ENCODE data around the gene ATP6AP1. TPM values are rescaled to one million over a fixed set of nuclear protein-coding genes. Genes with fewer than 3 reads are reported as not detected.

The ATP6AP1 gene
- total and polyA plus RNA-seq, 11 donors: 33.8 to 127 (median 84.2) TPM

DNA sequence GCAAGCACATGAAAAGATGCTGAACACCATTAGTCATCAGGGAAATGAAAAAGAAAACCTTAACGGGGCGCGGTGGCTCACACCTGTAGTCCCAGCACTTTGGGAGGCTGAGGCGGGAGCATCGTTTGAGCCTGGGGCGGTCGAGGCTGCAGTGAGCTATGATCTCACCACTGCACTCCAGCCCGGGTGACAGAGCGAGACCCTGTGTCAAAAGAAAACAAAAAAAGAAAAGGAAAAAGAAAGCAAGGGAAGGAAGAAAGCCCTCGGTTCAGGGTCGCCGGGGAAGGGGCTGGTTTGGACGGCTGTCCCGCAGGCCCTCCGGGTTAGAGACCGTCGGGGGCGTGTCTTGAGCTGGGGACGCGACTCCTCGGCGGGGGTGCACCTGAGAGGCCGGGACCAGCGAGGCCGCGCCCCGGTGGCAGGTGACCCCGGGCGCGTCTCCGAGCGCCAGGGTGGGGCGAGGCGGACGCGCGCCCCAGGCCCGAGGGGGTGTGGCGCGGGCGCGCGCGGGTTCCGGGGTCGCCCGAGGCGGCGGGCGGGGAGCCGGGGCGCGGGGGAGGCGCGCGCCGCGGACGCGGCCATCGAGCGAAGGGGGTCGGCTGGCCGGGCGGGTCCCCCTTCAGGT lies 29.1 kb downstream of the ATP6AP1 start:
- DNase-seq (peak in 3 of 5 donors; percentile 23 to 65 (median 38)), ATAC-seq (peak in 3 of 4 donors; percentile 18 to 54 (median 46))
- Histone ChIP-seq H3K4me3 (peak overlapping the region in 11 of 12 donors; percentile 40 to 85 (median 62)), H3K27me3 (no peaks in the 10 kb centered on the region), H3K27ac (peak overlapping the region in 9 of 12 donors; percentile 32 to 89 (median 68)), H3K4me1 (peaks cover 0 to 13% (median 0%) of the 10 kb centered on the region in 12 donors), H3K36me3 (peaks cover 0 to 5% (median 0%) of the 10 kb centered on the region in 9 donors), H3K9me3 (no peaks in the 10 kb centered on the region)
- WGBS, 4 donors: 3 to 40% (median 18%) methylated on average over 27 to 65 of the region's 65 CpGs
- TF ChIP-seq POLR2A (IDR thresholded peaks at IDR 0.05): no peak
- TF ChIP-seq, protein P1, sequence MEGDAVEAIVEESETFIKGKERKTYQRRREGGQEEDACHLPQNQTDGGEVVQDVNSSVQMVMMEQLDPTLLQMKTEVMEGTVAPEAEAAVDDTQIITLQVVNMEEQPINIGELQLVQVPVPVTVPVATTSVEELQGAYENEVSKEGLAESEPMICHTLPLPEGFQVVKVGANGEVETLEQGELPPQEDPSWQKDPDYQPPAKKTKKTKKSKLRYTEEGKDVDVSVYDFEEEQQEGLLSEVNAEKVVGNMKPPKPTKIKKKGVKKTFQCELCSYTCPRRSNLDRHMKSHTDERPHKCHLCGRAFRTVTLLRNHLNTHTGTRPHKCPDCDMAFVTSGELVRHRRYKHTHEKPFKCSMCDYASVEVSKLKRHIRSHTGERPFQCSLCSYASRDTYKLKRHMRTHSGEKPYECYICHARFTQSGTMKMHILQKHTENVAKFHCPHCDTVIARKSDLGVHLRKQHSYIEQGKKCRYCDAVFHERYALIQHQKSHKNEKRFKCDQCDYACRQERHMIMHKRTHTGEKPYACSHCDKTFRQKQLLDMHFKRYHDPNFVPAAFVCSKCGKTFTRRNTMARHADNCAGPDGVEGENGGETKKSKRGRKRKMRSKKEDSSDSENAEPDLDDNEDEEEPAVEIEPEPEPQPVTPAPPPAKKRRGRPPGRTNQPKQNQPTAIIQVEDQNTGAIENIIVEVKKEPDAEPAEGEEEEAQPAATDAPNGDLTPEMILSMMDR (IDR thresholded peaks at IDR 0.05): no peak
- intact Hi-C loops (cut with DNase I): no loop called here

- ATAC-seq (peak; percentile 43 to 75 (median 63)), DNase-seq (peak in 4 of 5 donors; percentile 36 to 77 (median 58))
- intact Hi-C loops (cut with DNase I): no loop called here
These were observed 29.9 kb downstream of the ATP6AP1 start, which contains the start of gene PLXNA3 for GRCh38 chrX:154458116-154458953. TSS of gene PLXNA3 (plus strand) at chrX:154458281. CDS start at chrX:154460184, 1,903 bp downstream.

DNA sequence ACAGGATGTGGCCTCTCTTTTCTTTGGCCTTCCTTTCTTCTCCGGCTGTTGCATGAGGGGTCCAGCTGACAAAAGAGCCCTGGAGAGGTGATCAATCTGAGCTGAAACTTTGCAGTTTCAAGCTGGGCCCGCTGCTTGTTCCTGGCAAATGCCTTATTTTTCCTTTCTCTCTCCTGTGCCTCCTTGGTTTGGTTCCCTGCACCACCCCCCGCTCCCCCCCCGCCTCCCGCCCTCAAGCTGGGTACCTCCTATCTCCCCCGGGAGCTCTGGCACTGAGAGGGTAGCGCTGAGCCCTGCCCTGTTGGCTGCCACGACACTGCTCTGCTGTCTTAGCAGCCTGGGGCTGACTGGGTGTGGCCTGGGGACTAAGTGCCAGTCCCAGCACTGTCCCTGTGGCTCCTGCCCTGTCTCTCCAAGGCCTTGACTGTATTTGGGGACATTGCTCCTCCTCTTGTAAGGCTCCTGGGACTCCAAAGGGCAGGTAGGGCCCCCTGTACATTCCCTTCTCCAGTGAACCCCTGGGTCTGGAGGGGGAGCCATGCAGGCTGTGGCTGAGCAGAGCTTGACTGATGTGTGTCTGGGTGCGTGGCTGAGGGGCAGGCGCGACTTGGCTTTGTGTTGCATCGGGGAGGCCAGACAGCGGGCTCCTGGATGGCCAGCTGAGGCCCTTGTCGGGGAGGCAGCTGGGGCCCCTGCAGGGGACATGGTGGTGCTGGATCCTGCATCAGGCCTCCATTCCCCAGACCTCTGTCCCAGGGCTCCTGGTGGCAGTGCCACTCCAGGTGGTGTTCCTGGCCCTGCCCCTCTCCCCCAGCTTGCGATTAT lies 30.7 kb downstream of the ATP6AP1 start:
- intact Hi-C loops (cut with DNase I): no loop called here
- DNase-seq: peak in 4 of 5 donors; percentile 32 to 69 (median 56)
- H3K27ac ChIP-seq: peak overlapping the region in 8 of 12 donors; percentile 32 to 73 (median 68)
- peak overlapping the region; percentile 40 to 85 (median 62) for H3K4me3 ChIP-seq
- peak; percentile 60 to 84 (median 80) for ATAC-seq
- H3K9me3 ChIP-seq: no peaks in the 10 kb centered on the region
- TF ChIP-seq POLR2A (IDR thresholded peaks at IDR 0.05): no peak
- TF ChIP-seq, protein P1 (IDR thresholded peaks at IDR 0.05): no peak
- H3K27me3 ChIP-seq: no peaks in the 10 kb centered on the region
- 35 to 79% (median 50%) methylated on average over 14 to 15 of the region's 15 CpGs for WGBS, 4 donors
- H3K36me3 ChIP-seq: peaks cover 0 to 8% (median 0%) of the 10 kb centered on the region in 9 donors
- H3K4me1 ChIP-seq: peaks cover 0 to 13% (median 0%) of the 10 kb centered on the region in 12 donors

More at GRCh38 chrX:154458116-154458953, 29.9 kb downstream of the ATP6AP1 start, which contains the start of gene PLXNA3:
- peak within 1 kb of the TSS in 10 of 12 donors; percentile 32 to 89 (median 68) for H3K27ac ChIP-seq
- H3K4me3 ChIP-seq: peak within 1 kb of the TSS; percentile 40 to 85 (median 62)
- peaks cover 0 to 13% (median 0%) of the 10 kb centered on the region in 12 donors for H3K4me1 ChIP-seq
- H3K36me3 ChIP-seq: peaks cover 0 to 5% (median 0%) of the 10 kb centered on the region in 9 donors
- WGBS, 4 donors: 0 to 51% (median 17%) methylated on average over 20 to 86 of the region's 88 CpGs
- TF ChIP-seq, protein P1 (IDR thresholded peaks at IDR 0.05): no peak
- peak in 1 of 2 donors; percentile 14 for TF ChIP-seq POLR2A (IDR thresholded peaks at IDR 0.05)
- H3K9me3 ChIP-seq: no peaks in the 10 kb centered on the region
- H3K27me3 ChIP-seq: no peaks in the 10 kb centered on the region

Data from heart left ventricle (tissue), 16 donors.